ENCODE results near the gene FOXJ2. TPM values are rescaled to one million over a fixed set of nuclear protein-coding genes. Genes with fewer than 3 reads are reported as not detected.
"Not testable (repeated sequence)": the region's sequence is repeated elsewhere in the genome, so short reads cannot be mapped to it uniquely, and the experiment has no call there.

FOXJ2 gene
- total RNA-seq = 19.8 TPM
- long read RNA-seq, full-length matches to known transcripts = 1 of 7 reads
- long read RNA-seq, partial matches to known transcripts = 6 of 7 reads
- long read RNA-seq, other reads (novel, unspliced or antisense) = 0 of 7 reads

- peak; percentile 95 for ATAC-seq
- intact Hi-C loops (cut with DNase I) = no loop called here
Observed at GRCh38 chr12:8032242-8033152, at the start of gene FOXJ2. TSS of gene FOXJ2 (plus strand) at chr12:8032716. CDS start at chr12:8039833, 7,117 bp downstream.

GRCh38 chr12:7983019-7983418 is 49.5 kb upstream of the FOXJ2 start:
- intact Hi-C loops (cut with DNase I); H3K27ac ChIP-seq; H3K36me3 ChIP-seq; H3K27me3 ChIP-seq (ENCODE audit: low read depth); H3K9me3 ChIP-seq; H3K4me3 ChIP-seq; ATAC-seq; H3K4me1 ChIP-seq; DNase-seq: not testable (repeated sequence)

More at GRCh38 chr12:8032242-8033152, at the start of gene FOXJ2:
- H3K9me3 ChIP-seq = no peaks in the 10 kb centered on the region
- peak within 1 kb of the TSS; percentile 97 for H3K27ac ChIP-seq
- no peaks in the 10 kb centered on the region for H3K27me3 ChIP-seq (ENCODE audit: low read depth)
- no peak for TF ChIP-seq CTCF (IDR thresholded peaks at IDR 0.05)
- peak within 1 kb of the TSS; percentile 97 for H3K4me3 ChIP-seq
- peak; percentile 86 for DNase-seq
- peaks cover 47% of the 10 kb centered on the region for H3K4me1 ChIP-seq
- peaks cover 3% of the 10 kb centered on the region for H3K36me3 ChIP-seq

DNA sequence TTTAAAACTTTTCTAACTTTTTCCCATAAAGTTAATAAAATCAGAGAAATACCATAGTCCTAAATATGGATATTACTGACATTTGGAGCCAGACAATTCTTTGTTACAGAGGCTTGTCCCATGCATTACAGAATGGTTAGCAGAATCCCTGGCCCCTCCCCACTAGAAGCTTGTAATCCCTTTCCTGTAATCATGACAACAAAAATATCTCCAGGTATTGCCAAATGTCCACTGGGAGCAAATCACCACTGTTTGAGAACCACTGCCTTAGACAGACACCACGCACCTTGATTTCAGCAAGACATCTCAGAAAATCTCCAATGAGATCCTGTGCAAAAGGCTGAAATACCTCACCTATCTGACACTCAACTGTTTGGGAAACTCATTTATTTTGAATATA is 49.1 kb upstream of the FOXJ2 start:
- H3K27me3 ChIP-seq (ENCODE audit: low read depth); H3K4me1 ChIP-seq; ATAC-seq; DNase-seq; intact Hi-C loops (cut with DNase I); H3K9me3 ChIP-seq; H3K4me3 ChIP-seq; H3K27ac ChIP-seq; H3K36me3 ChIP-seq: not testable (repeated sequence)

DNA sequence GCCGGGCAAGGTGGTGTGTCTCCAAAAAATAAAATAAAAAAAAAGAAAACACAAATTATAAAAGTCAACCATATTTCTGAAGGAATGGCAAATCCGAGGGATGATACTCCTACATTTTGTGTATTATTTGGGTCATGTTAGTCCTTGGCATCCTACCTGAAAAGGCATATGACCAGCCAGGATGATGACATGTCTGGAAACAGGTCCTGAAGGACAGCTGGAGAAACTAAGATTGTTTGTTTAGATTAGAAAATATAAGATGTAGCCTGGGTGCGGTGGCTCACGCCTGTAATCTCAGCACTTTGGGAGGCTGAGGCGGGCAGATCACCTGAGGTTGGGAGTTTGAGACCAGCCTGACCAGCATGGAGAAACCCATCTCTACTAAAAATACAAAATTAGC is 47.6 kb upstream of the FOXJ2 start:
- Histone ChIP-seq H3K27ac (no peak overlapping the region), H3K36me3 (no peaks in the 10 kb centered on the region), H3K27me3 (ENCODE audit: low read depth) (no peaks in the 10 kb centered on the region), H3K4me1 (peaks cover 20% of the 10 kb centered on the region), H3K4me3 (no peak overlapping the region), H3K9me3 (no peaks in the 10 kb centered on the region)
- intact Hi-C loops (cut with DNase I) = no loop called here
- DNase-seq (no peak), ATAC-seq (no peak)
- TF ChIP-seq CTCF (IDR thresholded peaks at IDR 0.05) = no peak

- H3K4me1 ChIP-seq = peaks cover 30% of the 10 kb centered on the region
- ATAC-seq (no peak), DNase-seq (no peak)
- TF ChIP-seq CTCF (IDR thresholded peaks at IDR 0.05) = no peak
- H3K9me3 ChIP-seq = no peaks in the 10 kb centered on the region
- no peaks in the 10 kb centered on the region for H3K36me3 ChIP-seq
- H3K4me3 ChIP-seq = no peak overlapping the region
- no peak overlapping the region for H3K27ac ChIP-seq
- intact Hi-C loops (cut with DNase I) = no loop called here
- no peaks in the 10 kb centered on the region for H3K27me3 ChIP-seq (ENCODE audit: low read depth)
Observed at GRCh38 chr12:7985802-7986418, 46.6 kb upstream of the FOXJ2 start.

DNA sequence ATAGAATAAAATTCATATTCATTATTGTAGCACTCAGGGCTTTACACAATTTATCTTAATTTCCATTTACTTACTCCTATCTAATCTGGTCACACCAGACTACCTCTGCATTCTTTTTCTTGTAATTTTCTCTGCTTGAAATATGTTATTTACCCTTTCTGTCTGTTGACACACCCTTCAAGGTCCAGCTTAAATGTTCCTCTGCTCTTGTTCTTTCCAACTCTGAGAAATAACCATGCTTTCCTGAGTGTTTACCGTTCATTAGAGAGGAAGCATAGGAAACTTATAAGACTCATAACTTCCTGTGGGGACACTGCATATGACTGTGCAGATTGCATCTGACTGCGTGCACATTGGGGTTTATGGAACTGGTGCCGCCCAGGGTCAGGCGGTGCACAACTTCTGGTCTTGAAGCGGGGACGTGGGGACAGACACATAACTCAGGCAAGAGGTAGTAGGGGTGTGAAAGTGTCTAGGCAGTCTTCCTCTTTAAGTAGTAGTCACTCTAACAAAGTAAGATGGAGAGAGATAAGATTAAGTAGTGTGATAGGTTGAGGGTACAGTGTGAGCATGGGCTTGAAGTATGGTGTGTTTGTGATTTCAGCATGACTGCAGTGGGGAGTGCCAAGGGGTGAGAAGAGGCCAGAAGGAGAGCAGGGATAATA is 42.6 kb upstream of the FOXJ2 start:
- H3K36me3 ChIP-seq = no peaks in the 10 kb centered on the region
- ATAC-seq (peak; percentile 86 to 95), DNase-seq (peak; percentile 82)
- peaks cover 38% of the 10 kb centered on the region for H3K4me1 ChIP-seq
- H3K9me3 ChIP-seq = no peaks in the 10 kb centered on the region
- intact Hi-C loops (cut with DNase I) = loop anchor here (10.0 kb wide), 2 partner anchors 55 to 125 kb away; partner anchors contain the start of gene SLC2A3
- TF ChIP-seq CTCF (IDR thresholded peaks at IDR 0.05) = no peak
- H3K4me3 ChIP-seq = no peak overlapping the region
- peak overlapping the region; percentile 70 for H3K27ac ChIP-seq
- no peaks in the 10 kb centered on the region for H3K27me3 ChIP-seq (ENCODE audit: low read depth)
